ENCODE measurements around the gene EML5.

EML5 gene

DNA sequence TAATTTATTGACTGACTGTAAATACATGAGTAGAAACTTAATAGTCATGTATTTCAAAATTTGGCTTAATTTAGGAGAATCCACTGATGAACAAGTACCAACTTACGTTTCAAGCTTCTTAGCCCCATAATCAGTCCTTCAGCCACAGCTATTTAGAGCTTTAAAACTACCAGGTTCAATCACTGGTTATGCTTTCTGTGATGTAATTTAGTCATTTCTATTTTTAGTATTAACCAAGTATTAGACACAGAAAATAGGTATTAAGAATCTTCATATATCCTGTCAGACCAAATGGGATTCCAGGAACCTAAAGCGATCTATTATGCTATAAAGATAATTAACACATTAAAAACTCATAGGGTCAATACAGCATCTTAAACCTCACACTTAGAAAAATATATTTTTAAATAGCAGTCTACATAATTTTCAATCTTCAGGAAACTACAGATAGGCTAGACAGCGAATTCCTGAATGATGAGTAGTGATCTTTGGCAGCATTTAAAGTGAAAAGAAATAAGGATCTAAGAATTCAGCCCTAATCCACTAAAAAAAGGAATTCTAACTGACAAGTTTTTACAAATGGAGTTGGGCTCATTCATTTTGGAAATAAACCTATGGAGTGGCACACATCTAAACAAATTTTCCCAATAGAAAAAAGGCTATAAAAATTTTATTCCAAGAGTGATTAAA is 178.4 kb downstream of the EML5 start:
- no peak for DNase-seq (ENCODE audit: low read depth in 2 of 2)

DNA sequence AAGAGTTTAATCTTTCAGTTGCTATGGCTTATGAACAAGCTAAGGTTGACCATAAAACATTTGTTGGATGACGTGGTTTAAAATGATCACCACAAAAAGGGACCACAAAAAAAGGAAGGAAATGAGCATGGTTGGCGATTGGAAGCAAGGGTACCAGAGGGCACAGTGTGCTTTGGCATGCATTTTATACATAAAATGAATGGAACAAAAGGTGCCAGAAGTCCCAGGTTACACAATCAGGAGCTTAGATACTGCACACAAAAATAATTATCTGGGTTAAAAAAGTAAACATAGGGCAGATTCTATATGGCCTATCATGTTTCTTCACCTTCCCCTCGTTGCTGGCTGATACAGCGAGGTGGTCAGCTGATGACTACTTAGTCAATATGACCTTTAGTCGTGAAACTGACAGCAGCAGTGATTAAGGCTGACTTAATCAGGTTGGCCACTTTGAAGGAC is 179.2 kb downstream of the EML5 start:
- DNase-seq (ENCODE audit: low read depth in 2 of 2) = no peak

DNA sequence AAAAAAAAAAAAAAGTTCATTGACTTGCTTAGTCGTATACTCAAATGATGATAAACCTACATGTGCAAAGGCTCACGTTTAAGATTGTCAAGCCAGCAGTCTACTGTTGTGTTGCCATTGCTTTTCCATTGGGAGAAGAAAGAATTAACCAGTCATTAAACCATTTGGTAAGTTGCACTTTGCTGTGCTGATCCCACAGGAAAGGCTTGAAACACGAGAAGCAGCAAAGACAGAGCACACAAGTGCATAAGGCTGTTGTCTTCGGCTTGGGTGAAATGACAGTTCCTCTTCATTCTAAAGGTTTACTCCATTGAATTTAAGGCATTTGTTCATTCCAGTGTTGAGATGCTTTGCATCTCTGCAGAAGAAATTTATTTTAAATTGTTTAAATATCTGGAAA is 179.8 kb downstream of the EML5 start:
- DNase-seq (ENCODE audit: low read depth in 2 of 2) = no peak

DNA sequence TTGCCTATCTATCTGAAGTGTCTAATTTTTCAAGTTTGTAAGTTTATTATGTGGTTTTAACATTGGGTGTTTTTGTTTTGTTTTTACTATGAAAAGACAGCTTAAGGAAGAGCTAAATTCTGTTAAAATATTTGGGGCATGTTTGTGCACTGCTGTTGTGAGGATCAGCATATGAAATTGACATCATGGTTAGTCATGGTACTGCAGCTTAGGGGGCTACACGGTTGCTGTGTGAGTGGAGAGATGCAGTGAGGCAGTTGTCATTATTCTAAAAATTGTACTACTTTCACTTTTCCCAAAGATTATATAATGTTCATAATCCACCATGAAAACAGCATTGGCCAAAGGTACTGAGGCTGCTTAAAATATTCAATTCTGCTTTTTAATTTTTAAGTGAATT is 180.9 kb downstream of the EML5 start:
- DNase-seq (ENCODE audit: low read depth in 2 of 2) = no peak

DNA sequence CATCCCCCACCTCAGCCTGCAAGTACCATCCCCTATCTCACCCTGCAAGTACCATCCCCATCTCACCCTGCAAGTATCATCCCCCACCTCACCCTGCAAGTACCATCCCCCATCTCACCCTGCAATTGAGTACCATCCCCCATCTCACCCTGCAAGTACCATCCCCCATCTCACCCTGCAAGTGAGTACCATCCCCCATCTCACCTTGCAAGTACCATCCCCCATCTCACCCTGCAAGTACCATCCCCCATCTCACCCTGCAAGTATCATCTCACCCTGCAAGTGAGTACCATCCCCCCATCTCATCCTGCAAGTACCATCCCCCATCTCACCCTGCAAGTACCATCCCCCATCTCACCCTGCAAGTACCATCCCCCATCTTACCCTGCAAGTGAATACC is 184.9 kb downstream of the EML5 start:
- DNase-seq (ENCODE audit: low read depth in 2 of 2) = no peak

DNA sequence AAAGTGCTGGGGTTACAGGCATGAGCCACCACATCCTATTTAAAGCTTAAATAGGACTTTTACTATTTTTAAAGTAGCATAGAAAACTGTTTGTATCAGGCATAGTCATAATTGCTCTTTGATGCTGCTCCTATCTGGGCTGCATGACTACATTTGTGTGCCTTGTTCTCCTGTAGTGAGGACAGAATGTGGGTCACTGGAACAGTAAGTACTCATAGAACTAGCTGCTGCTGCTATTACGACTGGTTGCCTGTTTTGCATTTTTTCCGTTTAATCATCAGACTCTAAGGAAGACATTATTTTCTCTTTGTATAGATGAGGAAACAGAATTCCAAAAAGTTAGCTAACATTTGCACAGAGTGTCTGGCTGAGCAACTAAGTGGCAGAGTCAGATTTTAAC is 187.2 kb downstream of the EML5 start:
- DNase-seq (ENCODE audit: low read depth in 2 of 2) = no peak

DNA sequence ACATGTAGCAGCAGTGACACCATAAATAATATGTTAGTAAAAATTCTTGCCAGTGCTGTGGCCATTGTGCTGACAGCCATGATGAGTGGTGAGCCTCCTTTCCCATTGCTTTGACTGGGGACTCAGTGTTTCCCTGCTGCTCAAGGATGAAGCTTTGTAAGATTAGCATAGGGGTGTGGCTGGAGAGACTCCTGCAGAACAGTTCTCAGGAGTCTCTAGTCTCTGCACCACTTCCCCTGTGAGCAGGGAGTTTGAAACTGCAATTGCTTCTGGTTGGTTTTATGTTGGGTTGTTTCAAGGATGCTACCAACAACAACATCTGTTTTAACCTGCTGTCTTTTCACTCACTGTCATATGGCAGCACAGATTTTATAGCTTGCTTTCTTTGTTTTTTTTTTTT is 188.5 kb downstream of the EML5 start:
- no peak for DNase-seq (ENCODE audit: low read depth in 2 of 2)

DNA sequence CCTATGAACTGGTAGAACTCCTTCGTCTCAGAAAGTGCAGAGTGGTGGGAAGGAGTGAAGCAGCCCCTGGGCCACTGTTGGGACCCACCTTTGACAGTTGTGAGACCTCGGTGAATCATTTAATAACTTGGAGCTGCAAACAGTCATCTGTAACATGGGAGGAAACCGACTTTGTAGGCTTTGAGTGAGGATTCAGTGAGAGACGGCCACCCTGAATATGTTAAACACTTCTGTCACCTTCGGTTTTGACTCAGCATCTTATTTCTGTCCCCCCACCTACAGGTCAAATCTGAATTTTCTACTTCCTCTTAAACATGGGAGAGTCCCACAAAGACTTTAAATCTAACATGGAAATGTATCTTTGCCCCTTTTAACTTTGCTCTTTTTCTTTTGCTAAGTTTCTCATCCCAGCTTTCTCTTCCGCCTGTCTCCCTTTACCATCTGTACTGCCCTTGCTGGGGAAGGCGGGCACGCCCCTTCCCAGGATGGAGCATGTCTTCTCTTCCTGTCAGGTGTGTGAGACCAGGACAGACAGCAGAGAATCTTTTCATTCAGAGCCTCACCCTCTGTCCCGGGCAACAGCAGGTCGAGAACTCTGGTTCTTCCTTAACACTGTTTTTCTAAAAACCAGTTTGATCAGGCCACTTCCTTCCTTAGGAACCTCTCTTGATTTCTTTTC is 192.9 kb downstream of the EML5 start:
- peak in 1 of 2 donors; percentile 16 for DNase-seq (ENCODE audit: low read depth in 2 of 2)

DNA sequence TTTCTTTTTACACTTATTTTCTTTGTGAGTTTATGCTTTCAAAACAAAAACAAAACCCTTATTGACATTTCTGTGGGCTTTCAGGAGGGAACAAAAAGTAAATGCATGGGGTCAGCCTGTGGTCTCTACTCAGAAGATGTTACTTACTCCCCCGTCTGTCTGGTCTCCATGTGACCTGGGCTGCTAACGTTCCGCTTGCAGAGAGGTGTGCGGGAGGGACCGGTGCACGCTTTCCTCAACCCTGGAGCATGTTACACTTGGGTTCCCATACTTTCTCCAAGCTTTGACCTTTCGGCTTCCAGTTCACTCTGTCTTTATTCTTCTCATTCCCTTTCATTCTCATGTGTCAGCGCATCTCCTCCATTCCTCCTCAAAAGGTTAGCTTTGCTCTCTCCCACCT is 193.4 kb downstream of the EML5 start:
- DNase-seq (ENCODE audit: low read depth in 2 of 2) = no peak

DNA sequence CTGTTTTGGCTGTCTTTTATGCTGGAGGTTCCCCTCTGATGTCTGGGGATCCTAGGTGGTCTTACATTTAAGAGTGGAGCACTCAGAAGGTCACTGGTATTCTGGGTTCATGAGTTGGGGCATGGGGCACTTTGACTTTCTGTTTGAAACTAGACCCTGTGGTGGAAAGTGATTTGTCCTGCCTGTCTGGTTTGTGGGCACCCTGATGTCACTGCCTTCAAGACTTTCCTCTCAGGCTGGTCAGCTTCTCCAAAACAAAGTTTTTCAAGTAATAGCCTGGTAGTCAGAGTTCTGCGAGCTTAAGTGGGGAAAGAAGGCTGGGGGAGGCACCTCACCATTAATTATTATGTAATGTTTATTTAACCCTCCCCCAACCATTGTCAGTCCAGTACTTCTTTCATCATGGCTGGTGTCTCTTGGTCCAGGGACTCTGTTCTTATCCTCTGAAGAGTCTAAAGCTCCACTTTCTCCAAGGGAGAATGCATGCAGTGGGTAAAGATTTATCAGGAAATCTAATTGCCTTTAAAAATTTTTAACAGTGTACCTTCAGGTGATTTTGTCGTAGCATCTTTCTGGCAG is 194.6 kb downstream of the EML5 start:
- DNase-seq (ENCODE audit: low read depth in 2 of 2) = no peak

DNA sequence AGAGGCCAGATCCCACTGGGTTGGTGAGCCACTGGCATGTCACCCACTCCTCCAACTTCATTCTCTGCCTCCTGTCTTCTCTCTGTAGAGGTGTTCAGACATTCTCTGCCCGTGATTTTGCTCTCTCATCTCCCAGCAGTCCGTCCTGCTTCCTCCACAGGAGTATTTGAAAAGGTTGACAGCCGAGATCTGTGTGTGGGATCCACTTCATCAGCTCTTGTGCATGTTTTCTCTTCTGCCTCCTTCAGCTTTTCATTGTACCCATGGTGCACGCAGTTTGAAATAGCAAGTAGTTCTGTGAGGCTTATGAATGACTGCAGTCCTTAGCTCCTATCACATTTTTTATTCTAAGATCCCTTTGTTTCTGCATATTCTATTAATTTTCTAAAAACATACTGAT is 195.2 kb downstream of the EML5 start:
- no peak for DNase-seq (ENCODE audit: low read depth in 2 of 2)

DNA sequence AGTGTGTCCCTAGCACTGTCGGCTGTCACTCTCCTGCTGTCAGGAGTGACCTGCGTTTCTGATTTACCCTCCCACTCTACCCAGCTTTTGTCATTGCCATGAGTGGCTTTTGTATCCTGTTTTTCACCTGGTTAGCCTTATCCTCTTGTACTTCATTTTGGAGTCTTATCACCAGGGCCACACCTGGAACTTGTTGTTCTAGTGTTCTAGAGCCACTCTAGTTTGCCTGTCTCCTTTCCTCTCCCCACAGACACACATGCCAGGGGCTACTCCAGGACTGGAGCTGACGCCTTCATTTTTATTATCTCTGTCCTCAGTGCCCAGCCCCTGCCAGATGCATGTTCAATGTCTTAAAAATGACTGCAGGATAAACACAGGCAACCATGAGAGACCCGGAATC is 195.7 kb downstream of the EML5 start:
- DNase-seq (ENCODE audit: low read depth in 2 of 2) = no peak

DNA sequence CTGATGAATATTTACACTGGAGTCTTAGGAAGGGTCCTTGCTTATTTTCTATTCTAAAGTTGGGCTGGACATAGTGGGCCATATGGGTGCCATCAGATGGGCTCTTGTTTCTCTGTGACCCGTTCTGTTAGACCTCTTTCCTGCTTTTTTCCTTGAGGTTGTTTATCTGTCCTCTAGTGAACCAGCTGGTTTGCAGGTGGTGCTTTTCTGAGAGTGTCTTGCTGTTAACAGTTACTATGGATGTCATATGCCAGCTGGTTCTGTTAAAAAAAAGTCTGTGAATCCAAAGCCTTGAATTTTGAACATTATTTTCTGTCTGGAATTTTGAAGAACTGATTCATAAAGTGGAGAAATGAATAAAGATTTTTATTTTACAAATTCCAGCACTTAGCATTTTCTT is 200.7 kb downstream of the EML5 start:
- no peak for DNase-seq (ENCODE audit: low read depth in 2 of 2)

DNA sequence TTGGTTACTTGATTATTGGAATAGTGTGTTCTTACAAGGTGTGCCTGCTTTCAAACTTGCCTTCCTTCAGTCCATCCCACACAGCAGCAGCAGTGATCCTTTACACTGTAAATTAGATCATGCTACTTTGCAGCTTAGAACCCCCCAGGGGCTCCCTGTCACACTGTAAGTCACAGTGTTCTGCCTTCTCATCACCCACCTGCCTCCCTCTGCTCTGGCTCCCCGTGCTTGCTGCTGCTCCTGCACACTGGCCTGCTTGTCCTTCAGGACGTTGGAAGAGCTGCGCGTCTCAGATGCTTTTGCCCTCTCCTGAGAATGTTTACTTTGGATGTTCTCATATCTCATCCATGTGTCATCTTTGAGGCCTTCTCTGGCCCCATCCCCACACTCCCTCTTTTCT is 202.6 kb downstream of the EML5 start:
- no peak for DNase-seq (ENCODE audit: low read depth in 2 of 2)

DNA sequence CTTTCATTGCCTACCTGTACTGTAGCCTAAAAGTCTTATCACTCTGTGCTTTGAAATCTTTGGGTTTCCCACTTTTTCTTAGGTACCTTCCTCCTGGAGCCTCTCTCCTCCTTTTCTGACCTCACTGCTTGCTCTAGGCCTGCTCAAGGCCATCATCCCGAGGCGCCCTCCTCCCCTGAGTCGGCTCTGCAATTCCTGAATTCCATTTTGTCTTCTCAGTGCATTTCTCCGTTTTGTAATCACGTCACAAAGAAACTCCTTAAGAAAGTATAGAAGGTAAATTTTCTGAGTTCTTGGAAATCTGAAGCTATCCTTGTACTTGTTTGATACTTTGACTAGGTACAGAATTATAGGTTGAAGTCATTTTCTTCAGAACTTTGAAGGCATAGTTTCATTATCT is 204.7 kb downstream of the EML5 start:
- DNase-seq (ENCODE audit: low read depth in 2 of 2) = no peak

DNA sequence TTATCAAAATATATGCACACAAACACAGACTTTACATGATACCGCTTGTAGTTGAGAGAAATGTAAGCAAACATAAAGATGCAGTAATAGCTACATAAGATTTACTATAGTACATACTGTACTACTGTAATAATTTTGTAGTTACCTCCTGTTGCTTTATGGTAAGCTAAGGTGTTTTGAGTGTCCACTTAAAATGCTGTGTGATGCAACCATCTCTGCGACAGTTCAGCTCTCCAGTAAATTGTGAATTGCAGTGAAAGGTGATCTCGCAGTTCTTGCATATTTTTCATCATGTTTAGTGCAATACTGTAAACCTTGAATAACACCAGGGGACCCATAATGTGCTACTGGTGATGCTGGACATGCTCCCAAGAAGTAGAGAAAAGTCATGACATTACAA is 208.3 kb downstream of the EML5 start:
- DNase-seq (ENCODE audit: low read depth in 2 of 2) = no peak

DNA sequence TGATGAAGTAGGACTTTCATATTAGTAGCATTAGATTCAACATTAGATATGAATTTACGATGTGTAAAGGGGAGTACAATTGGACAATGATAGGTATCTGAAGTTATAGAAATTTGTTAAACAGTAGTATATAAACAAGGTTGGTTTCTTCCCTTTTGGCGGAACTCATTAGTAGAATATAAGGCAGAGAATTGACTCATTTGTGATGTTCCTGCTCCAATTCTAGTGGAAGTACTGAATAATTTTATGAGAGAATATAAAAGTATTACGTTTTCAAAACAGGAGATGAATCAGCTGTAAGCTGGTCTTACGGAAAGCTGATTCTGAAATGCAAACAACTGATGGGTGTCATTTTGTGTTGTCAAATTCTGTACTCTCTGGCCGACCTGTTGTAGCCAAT is 216.5 kb downstream of the EML5 start:
- DNase-seq (ENCODE audit: low read depth in 2 of 2) = no peak

DNA sequence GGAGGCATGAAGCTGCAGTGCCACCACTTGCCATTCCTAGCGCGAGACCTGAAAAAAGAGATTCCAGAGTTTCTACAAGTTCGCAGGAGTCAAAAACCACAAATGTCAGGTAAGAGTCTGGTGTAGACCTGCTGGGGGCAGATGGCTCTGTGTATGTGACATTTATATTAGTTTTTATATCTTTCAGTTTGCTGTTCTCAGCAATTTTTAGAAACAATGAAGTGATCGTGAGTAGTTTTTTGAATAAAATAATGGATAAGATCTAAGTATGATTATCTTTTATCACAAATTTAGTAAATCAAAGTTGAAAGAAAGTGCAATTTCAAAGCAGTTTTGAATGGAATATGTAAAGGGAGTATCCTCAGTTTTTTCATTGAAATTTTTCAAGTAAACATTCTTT is 220.6 kb downstream of the EML5 start:
- DNase-seq (ENCODE audit: low read depth in 2 of 2) = no peak

DNA sequence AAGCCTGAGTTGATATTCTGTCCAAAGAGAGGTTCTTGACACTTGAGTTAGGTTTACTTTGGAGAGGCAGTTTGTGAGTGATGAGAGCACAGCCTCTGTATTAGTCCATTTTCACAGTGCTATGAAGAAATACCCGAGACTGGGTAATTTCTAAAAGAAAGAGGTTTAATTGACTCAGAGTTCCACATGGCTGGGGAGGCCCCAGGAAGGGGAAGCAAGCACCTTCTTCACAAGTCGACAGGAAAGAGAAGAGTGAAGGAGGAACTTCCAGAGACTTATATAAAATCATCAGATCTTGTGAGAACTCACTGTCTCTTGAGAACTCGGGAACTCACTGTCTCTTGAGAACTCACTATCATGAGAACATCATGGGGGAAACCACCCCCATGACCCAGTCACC is 224.6 kb downstream of the EML5 start:
- no peak for DNase-seq (ENCODE audit: low read depth in 2 of 2)

DNA sequence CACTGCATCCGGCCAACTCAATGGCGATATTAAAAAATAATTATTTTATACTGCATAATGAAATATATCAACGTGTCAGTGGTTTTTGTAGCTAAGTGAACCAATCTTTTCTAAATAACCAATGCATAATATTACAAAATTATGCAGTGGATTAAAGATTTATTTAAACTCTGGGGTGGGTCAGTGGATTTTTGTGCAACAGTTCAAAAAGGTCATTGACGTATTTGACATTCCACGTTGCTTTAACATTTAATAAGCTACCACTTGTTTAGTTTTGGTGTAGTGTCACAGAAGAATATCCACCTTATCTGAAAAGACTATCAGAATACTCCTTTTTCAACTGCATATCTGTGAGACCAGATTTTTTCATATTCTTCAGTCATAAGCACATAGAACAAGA is 227.3 kb downstream of the EML5 start:
- no peak for DNase-seq (ENCODE audit: low read depth in 2 of 2)

DNA sequence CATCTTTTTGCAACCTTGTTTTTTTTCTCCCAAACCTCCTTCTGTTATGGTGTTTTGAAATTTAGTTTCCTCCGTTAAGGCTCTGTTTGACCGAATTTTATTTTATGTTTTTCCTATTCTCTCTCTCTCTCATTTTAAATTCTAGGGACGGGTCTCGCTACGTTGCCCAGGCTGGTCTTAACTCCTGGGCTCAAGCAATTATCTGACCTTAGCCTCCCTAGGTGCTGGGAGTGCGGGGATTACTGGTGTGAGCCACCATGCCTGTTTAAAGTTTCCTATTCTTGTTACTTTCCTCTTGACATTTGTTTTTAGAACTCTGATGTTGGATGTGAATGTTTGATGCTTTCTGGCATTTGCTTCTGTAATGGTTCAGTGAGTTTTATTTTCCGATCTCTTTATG is 228.9 kb downstream of the EML5 start:
- no peak for DNase-seq (ENCODE audit: low read depth in 2 of 2)

DNA sequence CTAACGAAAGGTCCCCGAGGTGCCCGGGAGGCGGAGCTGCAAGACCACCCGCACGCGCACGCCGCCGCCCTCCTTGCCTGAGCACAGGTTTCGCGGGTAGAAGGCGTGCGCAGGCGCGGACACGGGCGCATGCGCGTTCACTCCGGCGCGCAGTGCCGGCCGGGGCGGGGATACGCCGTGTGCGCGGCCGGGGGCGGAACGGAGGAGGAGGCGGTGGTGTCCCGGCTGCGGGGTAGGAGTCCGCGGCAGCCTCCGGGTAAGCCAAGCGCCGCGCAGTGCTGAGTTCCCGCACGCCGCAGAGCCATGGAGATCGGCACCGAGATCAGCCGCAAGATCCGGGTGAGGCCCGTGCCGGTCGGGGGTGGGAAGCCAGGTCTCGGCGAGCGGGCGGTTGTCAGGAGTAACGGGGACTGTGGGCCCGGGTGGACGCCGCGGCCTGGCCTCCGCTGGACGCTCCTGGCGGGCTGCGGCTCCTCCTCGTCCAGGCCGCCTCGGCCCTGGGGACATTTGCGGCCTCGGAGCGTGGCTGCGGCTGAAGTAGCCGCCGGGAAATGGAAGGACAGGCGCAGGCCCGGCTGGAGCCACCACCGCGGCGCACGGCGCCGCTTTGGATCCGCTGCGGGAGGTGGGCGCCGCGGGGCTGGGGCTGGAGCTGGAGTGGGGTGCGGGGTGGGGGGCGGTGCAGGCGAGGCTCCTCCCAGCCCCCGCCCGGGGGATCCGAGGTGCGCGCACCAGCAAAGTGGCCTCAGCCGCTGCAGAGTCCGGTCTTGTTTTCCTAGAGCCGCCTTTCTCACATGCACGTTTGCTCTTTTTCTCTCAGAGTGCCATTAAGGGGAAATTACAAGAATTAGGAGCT is 229.7 kb downstream of the EML5 start, which contains the start of gene ZC3H14:
TSS of gene ZC3H14 (plus strand) at position 207 of the 856 bp plus-strand sequence. CDS start at position 304, 97 bp downstream.
- peak; percentile 80 to 84 for DNase-seq (ENCODE audit: low read depth in 2 of 2)

DNA sequence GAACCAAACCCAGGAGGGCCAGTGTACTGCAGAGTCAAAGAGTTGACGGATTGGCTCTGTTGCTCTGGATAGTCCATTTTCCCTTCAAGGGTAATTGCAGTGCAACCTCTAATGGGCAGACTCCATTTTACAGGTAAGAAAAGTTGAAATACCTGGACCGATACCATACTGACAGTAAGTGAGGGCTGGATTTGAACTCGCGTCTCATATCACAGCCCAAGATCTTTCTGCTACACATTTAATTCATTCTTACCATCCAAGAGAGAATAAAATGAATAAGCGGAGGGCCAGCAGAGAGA is 230.3 kb downstream of the EML5 start:
- DNase-seq (ENCODE audit: low read depth in 2 of 2) = no peak

Data from stimulated activated CD8-positive, alpha-beta memory T cell treated with anti-CD3 and anti-CD28 coated beads, Interleukin-2, amount 100 ng/mL, for 48 hours (primary cell).